GM23338 (cell line): ENCODE results near the gene BARHL2.

Experiments used
- CREB1 ChIP-seq: fragments of 250-450 bp; sonication (Bioruptor Pico); IDR thresholded peaks from 2 replicates; pipeline ENCODE4 v1.5.0; 2020; ENCODE audit warnings: low read depth, mild to moderate bottlenecking, moderate library complexity
- CTCF ChIP-seq, 2 experiments: fragments of 200-600 bp in 1 of 2; sonication (generic) in 1 of 2; conservative IDR thresholded peaks; 2 replicates each; pipeline versions ENCODE4 v1.5.1 to v1.6.1; 2016 to 2017; ENCODE audit warnings: antibody characterized with exemption in 2 of 2, low read depth in 2 of 2, mild to moderate bottlenecking in 2 of 2, moderate library complexity in 1 of 2
- ETS1 ChIP-seq: IDR thresholded peaks from 2 replicates; pipeline ENCODE4 v1.6.1; 2016; ENCODE audit warnings: antibody characterized with exemption
- EZH2 ChIP-seq: fragments of 200-600 bp; sonication (generic); IDR thresholded peaks from one replicate; pipeline ENCODE4 v1.8.0; 2017; ENCODE audit warnings: antibody characterized with exemption, mild to moderate bottlenecking, low read depth; ENCODE audit not compliant: unreplicated experiment
- EZH2phosphoT487 ChIP-seq: fragments of 200-600 bp; sonication (generic); IDR thresholded peaks from one replicate; pipeline ENCODE4 v1.8.1; 2018; ENCODE audit warnings: antibody characterized with exemption; ENCODE audit not compliant: unreplicated experiment
- JUNB ChIP-seq: IDR thresholded peaks from one replicate; pipeline ENCODE4 v1.6.1; 2016; ENCODE audit warnings: antibody characterized with exemption; ENCODE audit not compliant: unreplicated experiment
- NANOG ChIP-seq: IDR thresholded peaks from 2 replicates; pipeline ENCODE4 v1.6.1; 2016; ENCODE audit warnings: antibody characterized with exemption, borderline replicate concordance
- POLR2AphosphoS5 ChIP-seq: IDR thresholded peaks from 2 replicates; pipeline ENCODE4 v1.6.1; 2016; ENCODE audit warnings: antibody characterized with exemption, low read depth
- REST ChIP-seq: IDR thresholded peaks from one replicate; pipeline ENCODE4 v1.6.1; 2018; ENCODE audit warnings: antibody characterized with exemption; ENCODE audit not compliant: unreplicated experiment
- STAT1 ChIP-seq: IDR thresholded peaks from one replicate; pipeline ENCODE4 v1.6.1; 2016; ENCODE audit warnings: antibody characterized with exemption; ENCODE audit not compliant: unreplicated experiment
- ZNF114 ChIP-seq: fragments of 250-450 bp; sonication (Bioruptor Pico); IDR thresholded peaks from 2 replicates; pipeline ENCODE4 v1.5.0; 2020; ENCODE audit warnings: mild to moderate bottlenecking, moderate library complexity
- ZNF331 ChIP-seq: fragments of 250-450 bp; sonication (Bioruptor Pico); IDR thresholded peaks from 2 replicates; pipeline ENCODE4 v1.5.0; 2020; ENCODE audit warnings: low read depth, mild to moderate bottlenecking, moderate library complexity

GRCh38 chr1:90711696-90712095 lies 5.4 kb downstream of the BARHL2 start:
- no peak for TF ChIP-seq ETS1
- no peak for TF ChIP-seq CTCF (conservative IDR thresholded peaks at IDR 0.05; ENCODE audit: low read depth in 2 of 2)
- no peak for TF ChIP-seq REST
- TF ChIP-seq POLR2AphosphoS5, result no peak
- TF ChIP-seq EZH2phosphoT487, result no peak
- TF ChIP-seq EZH2, result no peak
- no peak for TF ChIP-seq JUNB
- TF ChIP-seq ZNF331 (CRISPR knock-in tag), result no peak
- no peak for TF ChIP-seq NANOG
- TF ChIP-seq ZNF114 (CRISPR knock-in tag), result no peak
- TF ChIP-seq STAT1, result no peak
- TF ChIP-seq CREB1, result no peak
